Measurements from ENCODE around the gene SLC25A29.
A peak's percentile ranks its signal among the peaks of the same experiment; 100 is the strongest.
"Not testable (repeated sequence)": the region's sequence is repeated elsewhere in the genome, so short reads cannot be mapped to it uniquely, and the experiment has no call there.

SLC25A29 gene

GRCh38 chr14:100312110-100312876 is 6.0 kb upstream of the SLC25A29 start:
- not testable (repeated sequence) for DNase-seq (ENCODE audit: low spot score)

GRCh38 chr14:100309028-100309737 is 2.9 kb upstream of the SLC25A29 start:
- no peak for DNase-seq (ENCODE audit: low spot score)

- not testable (repeated sequence) for DNase-seq (ENCODE audit: low spot score)
Observed at GRCh38 chr14:100308427-100308792, 2.2 kb upstream of the SLC25A29 start.

- DNase-seq (ENCODE audit: low spot score), result no peak
Observed at GRCh38 chr14:100307766-100308426, 1.7 kb upstream of the SLC25A29 start.

- DNase-seq (ENCODE audit: low spot score), result peak; percentile 37
Observed at GRCh38 chr14:100306998-100307765, 938 bp upstream of the SLC25A29 start.

GRCh38 chr14:100305324-100306100 is 732 bp downstream of the SLC25A29 start:
- DNase-seq (ENCODE audit: low spot score), result peak; percentile 46

- DNase-seq (ENCODE audit: low spot score), result peak; percentile 48
Observed at GRCh38 chr14:100304825-100305323, 1.4 kb downstream of the SLC25A29 start.

- no peak for DNase-seq (ENCODE audit: low spot score)
Observed at GRCh38 chr14:100303925-100304324, 2.3 kb downstream of the SLC25A29 start.

GRCh38 chr14:100303179-100303578 is 3.1 kb downstream of the SLC25A29 start:
- DNase-seq (ENCODE audit: low spot score), result peak; percentile 58

- DNase-seq (ENCODE audit: low spot score), result no peak
Observed at GRCh38 chr14:100302616-100303015, 3.6 kb downstream of the SLC25A29 start.

GRCh38 chr14:100299238-100299560 is 7.0 kb downstream of the SLC25A29 start:
- DNase-seq (ENCODE audit: low spot score), result no peak

GRCh38 chr14:100298551-100299237 is 7.5 kb downstream of the SLC25A29 start:
- no peak for DNase-seq (ENCODE audit: low spot score)

GRCh38 chr14:100297320-100298300 is 8.6 kb downstream of the SLC25A29 start:
- DNase-seq (ENCODE audit: low spot score), result peak; percentile 85

GRCh38 chr14:100296729-100297128 is 9.5 kb downstream of the SLC25A29 start:
- not testable (repeated sequence) for DNase-seq (ENCODE audit: low spot score)

- DNase-seq (ENCODE audit: low spot score), result no peak
Observed at GRCh38 chr14:100296106-100296651, 10.1 kb downstream of the SLC25A29 start.

GRCh38 chr14:100295376-100296105 is 10.7 kb downstream of the SLC25A29 start:
- DNase-seq (ENCODE audit: low spot score), result no peak

- DNase-seq (ENCODE audit: low spot score), result no peak
Observed at GRCh38 chr14:100294963-100295330, 11.3 kb downstream of the SLC25A29 start.

- DNase-seq (ENCODE audit: low spot score), result no peak
Observed at GRCh38 chr14:100294213-100294962, 11.9 kb downstream of the SLC25A29 start.

All from GM03348 (cell line).